ENCODE data around the gene CUTA.
"Not testable (repeated sequence)": the region's sequence is repeated elsewhere in the genome, so short reads cannot be mapped to it uniquely, and the experiment has no call there.

CUTA gene

DNA sequence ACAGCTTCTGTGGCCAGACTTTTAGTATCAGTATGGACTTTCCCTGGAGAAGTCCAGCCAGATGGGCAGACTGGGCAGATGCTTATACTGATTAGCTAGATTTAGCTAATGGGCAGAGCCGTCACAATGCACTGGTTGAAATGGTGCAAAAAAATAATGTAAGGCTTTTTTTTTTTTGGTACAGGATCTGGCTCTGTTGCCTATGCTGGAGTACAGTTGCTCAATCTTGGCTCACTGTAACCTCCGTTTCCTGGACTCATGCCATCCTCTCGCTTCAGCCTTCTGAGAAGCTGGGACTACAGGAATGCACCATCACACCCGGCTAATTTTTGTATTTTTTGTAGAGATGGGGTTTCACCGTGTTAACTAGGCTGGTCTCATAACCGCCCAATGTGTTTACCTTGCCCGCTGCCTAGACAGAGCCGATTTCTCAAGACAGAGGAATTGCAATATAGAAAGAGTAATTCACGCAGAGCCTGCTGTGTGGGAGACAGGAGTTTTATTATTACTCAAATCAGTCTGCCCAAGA lies 42.7 kb downstream of the CUTA start:
- H3K4me3 Mint-ChIP-seq = peak overlapping the region in 2 of 3 experiments; percentile 8 to 46
- H3K27ac Mint-ChIP-seq = peak overlapping the region; percentile 89 to 94 (median 90)
- H3K27me3 Mint-ChIP-seq (ENCODE audit: low read depth) = no peaks in the 10 kb centered on the region
- H3K9me3 Mint-ChIP-seq = no peaks in the 10 kb centered on the region
- TF ChIP-seq CTCF (IDR thresholded peaks at IDR 0.05; ENCODE audit: unreplicated experiment in 3 of 3) = no peak
- H3K36me3 Mint-ChIP-seq (ENCODE audit: low read depth) = no peaks in the 10 kb centered on the region
- peaks cover 27% of the 10 kb centered on the region for H3K4me1 Mint-ChIP-seq

DNA sequence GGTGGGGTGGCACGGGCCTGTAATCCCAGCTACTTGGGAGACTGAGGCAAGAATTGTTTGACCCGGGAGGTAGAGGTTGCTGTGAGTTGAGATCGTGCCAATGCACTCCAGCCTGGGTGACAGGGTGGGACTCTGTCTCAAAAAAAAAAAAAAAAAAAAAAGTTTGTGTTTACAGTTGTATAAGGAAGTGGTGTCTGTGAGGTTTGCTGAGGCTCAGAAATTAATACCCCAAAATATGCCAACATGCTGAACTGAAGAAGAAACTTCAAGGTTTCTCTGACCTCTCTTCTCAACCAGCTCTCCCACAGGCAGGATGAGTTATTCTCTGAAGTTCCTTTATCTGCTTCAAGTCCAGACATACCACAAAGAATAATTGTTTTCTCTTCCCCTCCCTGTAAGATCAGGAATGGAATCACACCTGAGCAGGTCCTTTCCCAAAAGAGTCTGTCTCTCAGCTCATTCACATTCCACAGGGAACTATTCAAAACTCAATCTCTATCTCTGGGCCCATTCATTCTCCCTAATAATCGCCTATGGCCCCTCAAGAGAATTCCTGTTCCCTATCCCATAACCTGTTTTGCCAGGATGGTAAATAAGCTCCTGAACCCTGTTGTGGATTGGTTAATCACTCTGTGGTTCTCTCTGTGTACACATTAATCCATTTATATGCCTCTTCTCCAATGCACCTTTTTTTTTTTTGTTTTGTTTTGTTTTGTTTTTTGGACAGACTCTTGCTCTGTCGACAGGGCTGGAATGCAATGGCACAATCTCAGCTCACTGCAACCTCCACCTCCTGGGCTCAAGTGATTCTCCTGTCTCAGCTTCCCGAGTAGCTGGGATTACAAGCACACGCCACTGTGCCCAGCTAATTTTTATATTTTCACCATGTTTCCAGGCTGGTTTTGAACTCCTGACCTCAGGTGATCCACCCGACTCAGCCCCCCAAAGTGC lies 43.7 kb downstream of the CUTA start:
- Mint-ChIP-seq H3K27ac (peak overlapping the region; percentile 89 to 94 (median 90)), H3K27me3 (ENCODE audit: low read depth) (no peaks in the 10 kb centered on the region), H3K36me3 (ENCODE audit: low read depth) (no peaks in the 10 kb centered on the region), H3K9me3 (no peaks in the 10 kb centered on the region), H3K4me3 (no peak overlapping the region), H3K4me1 (peaks cover 27% of the 10 kb centered on the region)
- TF ChIP-seq CTCF (IDR thresholded peaks at IDR 0.05; ENCODE audit: unreplicated experiment in 3 of 3) = no peak

DNA sequence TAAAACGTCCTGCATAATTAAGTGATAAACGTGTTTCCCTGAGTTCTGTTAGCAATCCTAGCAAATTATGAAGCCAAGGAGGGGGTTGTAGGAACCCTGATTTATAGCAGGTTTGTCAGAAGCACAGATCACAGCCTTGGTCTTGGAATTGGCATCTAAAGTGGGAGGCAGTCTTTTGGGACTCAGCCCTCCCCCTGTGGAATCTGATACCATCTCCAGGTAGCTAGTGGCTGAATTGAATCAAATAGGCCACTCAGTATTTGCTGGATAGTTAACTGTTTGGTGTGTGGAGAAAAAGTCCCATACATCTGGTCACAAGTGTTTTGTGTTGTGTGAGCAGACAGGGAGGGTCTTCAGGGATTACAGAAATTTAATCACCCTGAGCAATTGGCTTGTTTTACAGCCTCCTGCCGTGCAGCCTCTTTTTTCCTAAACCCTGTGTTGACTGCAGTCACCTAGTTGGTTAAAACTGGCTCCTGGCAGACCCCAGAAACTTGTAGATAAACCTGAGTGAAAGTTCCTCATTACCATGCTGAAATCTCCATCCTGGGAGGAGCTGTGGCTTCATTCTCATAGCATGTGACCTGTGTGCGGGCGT lies 45.3 kb downstream of the CUTA start:
- no peaks in the 10 kb centered on the region for H3K9me3 Mint-ChIP-seq
- TF ChIP-seq CTCF (IDR thresholded peaks at IDR 0.05; ENCODE audit: unreplicated experiment in 3 of 3) = no peak
- peak overlapping the region in 1 of 3 experiments; percentile 25 for H3K4me3 Mint-ChIP-seq
- no peaks in the 10 kb centered on the region for H3K36me3 Mint-ChIP-seq (ENCODE audit: low read depth)
- H3K27ac Mint-ChIP-seq = peak overlapping the region; percentile 55 to 77 (median 73)
- H3K27me3 Mint-ChIP-seq (ENCODE audit: low read depth) = no peaks in the 10 kb centered on the region
- peaks cover 27% of the 10 kb centered on the region for H3K4me1 Mint-ChIP-seq

- H3K9me3 Mint-ChIP-seq; H3K27ac Mint-ChIP-seq; H3K36me3 Mint-ChIP-seq (ENCODE audit: low read depth); H3K27me3 Mint-ChIP-seq (ENCODE audit: low read depth); H3K4me3 Mint-ChIP-seq: not testable (repeated sequence)
- H3K4me1 Mint-ChIP-seq = peaks cover 27% of the 10 kb centered on the region
Observed at GRCh38 chr6:33371901-33372300, 46.0 kb downstream of the CUTA start.

- H3K9me3 Mint-ChIP-seq; H3K4me3 Mint-ChIP-seq; H3K27ac Mint-ChIP-seq; H3K36me3 Mint-ChIP-seq (ENCODE audit: low read depth); H3K27me3 Mint-ChIP-seq (ENCODE audit: low read depth): not testable (repeated sequence)
- peaks cover 17% of the 10 kb centered on the region for H3K4me1 Mint-ChIP-seq
Observed at GRCh38 chr6:33367715-33368025, 50.2 kb downstream of the CUTA start.

GRCh38 chr6:33367009-33367714 lies 50.7 kb downstream of the CUTA start:
- H3K27me3 Mint-ChIP-seq (ENCODE audit: low read depth) = peaks cover 3% of the 10 kb centered on the region

More at GRCh38 chr6:33367009-33367714, 50.7 kb downstream of the CUTA start:
- Mint-ChIP-seq H3K9me3 (no peaks in the 10 kb centered on the region), H3K36me3 (ENCODE audit: low read depth) (no peaks in the 10 kb centered on the region), H3K4me1 (peaks cover 12% of the 10 kb centered on the region), H3K4me3 (no peak overlapping the region), H3K27ac (no peak overlapping the region)
- TF ChIP-seq CTCF (IDR thresholded peaks at IDR 0.05; ENCODE audit: unreplicated experiment in 3 of 3) = no peak

All from nephron (organoid).